Effector memory CD4-positive, alpha-beta T cell (primary cell): ENCODE measurements around the gene GSX1.
A peak's percentile ranks its signal among the peaks of the same experiment; 100 is the strongest.

ENCODE experiments used
- DNase-seq, 3 donors: peaks; one replicate each; pipeline ENCODE4 v3.0.0-alpha.2; 2020
- H3K27ac ChIP-seq: 2 replicates; pipeline ENCODE4 v1.7.0; 2013; ENCODE audit warnings: mild to moderate bottlenecking, low read length, moderate library complexity; ENCODE audit not compliant: insufficient read depth, poor library complexity, severe bottlenecking
- H3K27me3 ChIP-seq: replicated peaks from 2 replicates; pipeline ENCODE4 v1.7.0; 2013; ENCODE audit warnings: mild to moderate bottlenecking, low read length; ENCODE audit not compliant: insufficient read depth, control insufficient read depth, poor library complexity, severe bottlenecking
- H3K36me3 ChIP-seq: 2 replicates; pipeline ENCODE4 v1.7.0; 2013; ENCODE audit warnings: mild to moderate bottlenecking, low read length, moderate library complexity; ENCODE audit not compliant: control insufficient read depth, insufficient read depth
- H3K4me1 ChIP-seq: 2 replicates; pipeline ENCODE4 v1.7.0; 2013; ENCODE audit warnings: low read length, mild to moderate bottlenecking; ENCODE audit not compliant: control insufficient read depth, insufficient read depth, poor library complexity, severe bottlenecking
- H3K4me3 ChIP-seq: 2 replicates; pipeline ENCODE4 v1.7.0; 2013; ENCODE audit warnings: low read length, low read depth, mild to moderate bottlenecking; ENCODE audit not compliant: insufficient read depth, poor library complexity, severe bottlenecking
- H3K9me3 ChIP-seq: 2 replicates; pipeline ENCODE4 v1.7.0; 2013; ENCODE audit warnings: mild to moderate bottlenecking, low read length, moderate library complexity; ENCODE audit not compliant: control insufficient read depth

Gene GSX1

DNA sequence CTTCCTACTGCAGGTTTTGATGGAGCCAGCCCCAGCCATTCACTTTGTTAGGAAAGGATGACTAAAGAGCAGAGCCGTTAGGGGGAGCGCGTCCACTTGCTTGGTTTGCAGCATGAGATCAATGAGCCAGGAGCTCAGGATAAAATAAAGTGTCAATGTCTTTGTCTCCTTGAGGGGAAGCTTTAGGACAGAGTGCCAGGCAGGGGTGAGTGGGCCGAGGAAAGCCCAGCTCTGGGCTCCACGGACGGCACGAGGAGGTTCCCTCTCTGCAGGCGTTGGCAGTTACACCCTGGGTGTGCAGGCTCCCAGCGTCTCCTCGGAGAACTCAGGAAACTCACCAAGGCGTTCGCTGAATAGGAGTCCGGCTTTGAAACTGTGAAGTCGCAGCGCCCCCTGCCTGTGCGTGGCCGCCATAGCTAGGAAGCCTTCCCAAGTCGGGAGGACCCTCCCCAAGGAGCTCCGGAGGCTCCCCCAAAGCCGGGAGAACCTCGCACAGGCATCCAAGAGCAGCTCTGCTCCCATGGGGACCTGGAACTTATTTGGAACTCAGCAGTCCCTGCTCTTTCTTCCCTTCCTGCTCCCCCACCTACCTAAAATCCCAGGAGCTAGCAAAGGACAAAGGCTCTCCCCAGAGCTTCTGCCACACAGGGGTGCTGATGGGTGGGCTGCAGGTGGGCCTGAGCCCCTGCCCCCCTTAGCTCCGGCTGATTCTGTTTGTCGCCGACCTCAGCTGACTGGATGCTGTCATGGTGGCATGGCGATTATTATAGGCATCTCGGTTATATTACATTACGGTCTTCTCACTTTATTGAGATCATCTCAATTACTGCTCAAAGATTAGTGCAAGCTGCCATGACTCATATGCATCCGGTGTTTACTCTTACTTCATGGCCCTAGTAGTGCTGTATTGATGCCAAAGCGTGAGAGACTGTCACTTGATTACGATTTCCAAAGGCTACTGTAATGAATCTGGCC lies 34.4 kb downstream of the GSX1 start:
- Histone ChIP-seq H3K27me3 (peaks cover 5% of the 10 kb centered on the region), H3K9me3 (no peaks in the 10 kb centered on the region), H3K4me3 (no peak overlapping the region), H3K4me1 (peaks cover 3% of the 10 kb centered on the region), H3K27ac (no peak overlapping the region), H3K36me3 (no peaks in the 10 kb centered on the region)
- DNase-seq: peak; percentile 27 to 54 (median 27)

DNA sequence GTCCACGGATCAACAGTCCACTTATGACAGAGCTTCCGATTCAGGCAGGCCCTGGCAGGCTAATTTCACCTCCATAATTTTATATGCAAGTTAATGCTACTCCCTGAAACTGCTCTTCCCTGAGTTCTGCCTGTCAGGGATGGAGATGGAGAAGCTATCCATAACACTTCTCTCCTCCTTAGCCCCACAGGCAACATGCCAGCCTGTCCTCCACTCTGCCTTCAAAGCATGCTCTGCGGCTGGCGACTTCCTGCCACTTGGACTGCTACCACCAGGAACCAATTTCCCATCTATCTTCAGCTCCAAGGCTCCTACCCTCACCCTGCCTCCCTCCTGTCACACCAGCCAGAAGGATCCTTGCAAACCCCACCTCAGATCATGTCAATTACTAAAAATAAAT lies 35.4 kb downstream of the GSX1 start:
- Histone ChIP-seq H3K4me3 (no peak overlapping the region), H3K4me1 (peaks cover 3% of the 10 kb centered on the region), H3K27me3 (no peaks in the 10 kb centered on the region), H3K36me3 (no peaks in the 10 kb centered on the region), H3K27ac (no peak overlapping the region), H3K9me3 (no peaks in the 10 kb centered on the region)
- DNase-seq: no peak

- Histone ChIP-seq H3K9me3 (no peaks in the 10 kb centered on the region), H3K36me3 (no peaks in the 10 kb centered on the region), H3K27ac (no peak overlapping the region), H3K4me3 (no peak overlapping the region), H3K4me1 (peaks cover 3% of the 10 kb centered on the region), H3K27me3 (no peaks in the 10 kb centered on the region)
- peak; percentile 13 to 31 (median 17) for DNase-seq
Observed at GRCh38 chr13:27830010-27830409, 37.7 kb downstream of the GSX1 start.

DNA sequence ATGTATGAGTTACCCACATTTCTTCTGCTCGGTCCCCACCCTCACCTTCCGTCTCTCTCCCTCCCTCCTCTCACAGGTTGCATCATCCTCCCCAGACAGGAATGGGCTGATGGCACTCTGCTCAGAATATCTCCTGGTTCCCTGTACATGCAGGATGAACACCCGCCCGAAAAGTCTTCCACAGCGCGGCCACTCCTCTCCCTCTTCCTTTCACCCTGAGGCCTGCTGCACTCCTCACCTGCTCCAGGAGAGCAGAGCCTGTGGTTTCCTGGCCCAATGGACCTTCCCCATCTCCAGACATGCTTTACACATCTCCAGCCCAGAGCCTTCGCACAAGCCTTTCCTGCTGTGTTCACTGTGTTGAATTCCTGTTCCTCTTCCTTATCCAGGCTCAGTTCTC lies 40.9 kb downstream of the GSX1 start:
- Histone ChIP-seq H3K4me3 (no peak overlapping the region), H3K27ac (no peak overlapping the region), H3K27me3 (no peaks in the 10 kb centered on the region), H3K36me3 (no peaks in the 10 kb centered on the region), H3K9me3 (no peaks in the 10 kb centered on the region), H3K4me1 (peaks cover 3% of the 10 kb centered on the region)
- DNase-seq: no peak

GRCh38 chr13:27834095-27834494 lies 41.8 kb downstream of the GSX1 start:
- H3K27ac ChIP-seq: no peak overlapping the region
- H3K9me3 ChIP-seq: no peaks in the 10 kb centered on the region
- H3K4me3 ChIP-seq: no peak overlapping the region
- H3K36me3 ChIP-seq: no peaks in the 10 kb centered on the region
- H3K27me3 ChIP-seq: no peaks in the 10 kb centered on the region
- peaks cover 3% of the 10 kb centered on the region for H3K4me1 ChIP-seq
- no peak for DNase-seq

GRCh38 chr13:27835799-27836198 lies 43.5 kb downstream of the GSX1 start:
- Histone ChIP-seq H3K27me3 (no peaks in the 10 kb centered on the region), H3K4me3 (no peak overlapping the region), H3K4me1 (no peaks in the 10 kb centered on the region), H3K36me3 (no peaks in the 10 kb centered on the region), H3K27ac (no peak overlapping the region), H3K9me3 (no peaks in the 10 kb centered on the region)
- no peak for DNase-seq

DNA sequence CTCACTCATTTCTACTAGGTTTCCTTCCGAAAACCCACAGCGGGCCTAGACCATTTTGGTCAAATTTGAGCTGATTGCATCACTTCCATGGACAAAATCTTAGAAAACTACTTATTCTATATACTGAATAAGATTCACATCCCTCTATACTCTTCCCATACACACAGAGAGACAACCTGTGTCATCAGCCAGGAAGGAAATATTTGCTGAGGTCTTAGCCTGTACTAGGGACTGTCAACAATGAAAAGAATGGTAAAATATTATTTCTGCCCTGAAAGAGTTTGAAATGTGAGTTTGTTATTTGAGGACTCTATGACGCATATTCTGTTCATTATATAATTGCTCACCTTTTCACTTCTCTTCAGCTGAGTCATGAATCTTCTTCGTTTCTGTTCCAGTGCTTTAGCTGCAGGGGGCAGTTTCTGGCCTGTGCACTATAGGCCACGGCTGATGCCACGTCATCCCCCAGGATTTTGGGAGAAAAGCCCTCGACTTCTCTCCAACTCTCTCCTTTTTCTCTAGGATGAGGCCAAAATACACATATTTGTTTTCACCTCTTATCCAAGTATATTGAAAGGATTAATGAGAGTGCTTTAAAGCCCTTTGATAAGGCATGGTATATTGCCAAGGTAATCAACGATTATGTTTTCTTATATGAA lies 47.7 kb downstream of the GSX1 start:
- H3K36me3 ChIP-seq: no peaks in the 10 kb centered on the region
- H3K4me3 ChIP-seq: no peak overlapping the region
- H3K4me1 ChIP-seq: no peaks in the 10 kb centered on the region
- H3K9me3 ChIP-seq: no peaks in the 10 kb centered on the region
- DNase-seq: no peak
- no peak overlapping the region for H3K27ac ChIP-seq
- no peaks in the 10 kb centered on the region for H3K27me3 ChIP-seq

DNA sequence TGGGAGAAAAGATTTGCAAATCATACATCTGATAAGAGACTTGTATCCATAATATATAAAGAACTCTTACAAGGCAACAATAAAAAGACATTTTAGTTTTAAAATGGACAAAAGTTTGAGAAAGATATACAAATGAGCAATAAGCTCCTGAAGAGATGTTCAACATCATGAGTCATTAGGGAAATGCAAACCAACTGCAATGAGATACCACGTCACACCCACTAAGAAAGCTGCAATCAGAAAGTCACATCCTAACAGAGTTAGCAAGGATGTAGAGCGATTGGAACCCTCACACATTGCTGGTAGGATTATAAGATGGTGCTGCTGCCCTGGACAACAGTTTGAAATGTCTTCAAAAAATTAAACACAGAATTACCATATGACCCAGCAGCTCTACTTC lies 50.3 kb downstream of the GSX1 start:
- Histone ChIP-seq H3K36me3 (no peaks in the 10 kb centered on the region), H3K4me1 (no peaks in the 10 kb centered on the region), H3K9me3 (no peaks in the 10 kb centered on the region), H3K27ac (no peak overlapping the region), H3K4me3 (no peak overlapping the region), H3K27me3 (no peaks in the 10 kb centered on the region)
- DNase-seq: no peak
